HG03558 (cell line): ENCODE results near the gene LRP1.

Experiments
- ATAC-seq: cut with Tn5 transposase; IDR thresholded peaks from one replicate; pipeline ENCODE4 v1.9.1; 2021; ENCODE audit warnings: moderate number of reproducible peaks; ENCODE audit not compliant: unreplicated experiment; ENCODE audit errors: extremely low read depth

Gene LRP1

GRCh38 chr12:57127726-57128518, at the start of gene LRP1:
LRP1 (plus strand) TSS chr12:57128483; CDS start chr12:57128965, 482 bp downstream.
- no peak for ATAC-seq

GRCh38 chr12:57078519-57079404, 49.5 kb upstream of the LRP1 start, which contains the start of gene NEMP1:
NEMP1 (minus strand) TSS chr12:57078791; CDS start chr12:57078745, 46 bp downstream.
- peak; percentile 87 for ATAC-seq

- ATAC-seq, result no peak
Observed at GRCh38 chr12:57079821-57080220, 48.5 kb upstream of the LRP1 start.

GRCh38 chr12:57080855-57081254, 47.4 kb upstream of the LRP1 start:
- ATAC-seq, result no peak

- no peak for ATAC-seq
Observed at GRCh38 chr12:57085999-57086492, 42.2 kb upstream of the LRP1 start.

- ATAC-seq, result no peak
Observed at GRCh38 chr12:57086493-57087009, 41.7 kb upstream of the LRP1 start.

- peak; percentile 11 for ATAC-seq
Observed at GRCh38 chr12:57087010-57087690, 41.1 kb upstream of the LRP1 start.

GRCh38 chr12:57087691-57088353, 40.5 kb upstream of the LRP1 start:
- ATAC-seq, result peak; percentile 11

GRCh38 chr12:57088354-57089270, 39.7 kb upstream of the LRP1 start, which contains the start of gene NAB2:
NAB2 (plus strand) TSS chr12:57089114; CDS start chr12:57089272, 158 bp downstream.
- peak; percentile 31 for ATAC-seq

GRCh38 chr12:57089271-57090245, 38.7 kb upstream of the LRP1 start:
- ATAC-seq, result no peak

- ATAC-seq, result no peak
Observed at GRCh38 chr12:57090490-57090889, 37.8 kb upstream of the LRP1 start.

- no peak for ATAC-seq
Observed at GRCh38 chr12:57090924-57091637, 37.2 kb upstream of the LRP1 start.

GRCh38 chr12:57091638-57092528, 36.4 kb upstream of the LRP1 start:
- ATAC-seq, result no peak

- no peak for ATAC-seq
Observed at GRCh38 chr12:57092529-57092862, 35.8 kb upstream of the LRP1 start.

- ATAC-seq, result no peak
Observed at GRCh38 chr12:57092876-57093414, 35.3 kb upstream of the LRP1 start.
